ENCODE data around the gene MTHFD2.
"Not testable (repeated sequence)": the region's sequence is repeated elsewhere in the genome, so short reads cannot be mapped to it uniquely, and the experiment has no call there.

MTHFD2 gene

DNA sequence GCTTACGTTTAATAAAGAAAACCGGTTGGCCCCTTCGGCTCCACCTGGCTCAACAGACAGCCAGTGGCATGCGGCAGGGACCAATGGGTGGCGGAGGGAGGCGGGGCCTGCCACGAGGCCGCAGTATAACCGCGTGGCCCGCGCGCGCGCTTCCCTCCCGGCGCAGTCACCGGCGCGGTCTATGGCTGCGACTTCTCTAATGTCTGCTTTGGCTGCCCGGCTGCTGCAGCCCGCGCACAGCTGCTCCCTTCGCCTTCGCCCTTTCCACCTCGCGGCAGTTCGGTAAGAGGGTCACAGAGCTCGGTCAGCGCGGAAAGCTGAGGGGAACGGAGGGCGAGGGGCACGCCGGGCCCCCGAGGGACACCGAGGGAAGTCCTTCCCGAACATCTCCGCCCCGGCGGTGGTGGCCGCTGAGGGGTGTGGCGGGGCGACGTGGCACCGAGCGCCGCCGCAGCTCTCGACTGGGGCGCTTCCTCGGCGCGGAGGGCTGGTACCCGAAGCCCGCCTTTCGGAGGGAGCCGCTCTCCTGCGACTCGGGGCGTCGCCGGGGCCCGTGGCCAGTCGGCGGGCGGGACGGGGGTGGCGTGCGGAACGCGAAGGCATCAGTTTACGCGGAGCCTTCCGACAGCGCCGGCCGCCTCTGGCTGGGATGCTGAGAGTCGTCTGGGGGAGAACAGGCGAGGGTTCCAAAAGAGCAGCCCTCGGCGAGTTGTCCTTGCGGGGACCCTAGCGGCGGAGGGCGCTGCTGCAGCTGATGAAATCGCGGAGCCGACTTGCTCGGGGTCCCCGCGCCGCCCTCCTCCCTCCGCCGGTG lies at the start of gene MTHFD2:
Gene MTHFD2 (plus strand): TSS at position 155 of the 814 bp plus-strand sequence. CDS start 27 bp downstream, at position 182.
- DNase-seq, result peak; percentile 98

DNA sequence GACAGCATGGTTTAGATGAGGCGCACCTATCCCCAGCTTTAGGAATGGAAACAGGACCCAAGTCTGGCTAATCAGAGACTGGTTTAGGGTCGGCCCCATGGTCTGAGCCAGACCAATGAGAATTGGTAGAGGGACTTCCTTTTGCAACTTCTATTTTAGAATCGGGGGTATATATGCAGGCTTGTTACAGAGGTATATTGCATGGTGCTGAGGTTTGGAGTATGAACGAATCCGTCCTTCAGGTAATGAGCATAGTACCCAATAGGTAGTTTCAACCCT lies 49.2 kb upstream of the MTHFD2 start:
- no peak for DNase-seq

DNA sequence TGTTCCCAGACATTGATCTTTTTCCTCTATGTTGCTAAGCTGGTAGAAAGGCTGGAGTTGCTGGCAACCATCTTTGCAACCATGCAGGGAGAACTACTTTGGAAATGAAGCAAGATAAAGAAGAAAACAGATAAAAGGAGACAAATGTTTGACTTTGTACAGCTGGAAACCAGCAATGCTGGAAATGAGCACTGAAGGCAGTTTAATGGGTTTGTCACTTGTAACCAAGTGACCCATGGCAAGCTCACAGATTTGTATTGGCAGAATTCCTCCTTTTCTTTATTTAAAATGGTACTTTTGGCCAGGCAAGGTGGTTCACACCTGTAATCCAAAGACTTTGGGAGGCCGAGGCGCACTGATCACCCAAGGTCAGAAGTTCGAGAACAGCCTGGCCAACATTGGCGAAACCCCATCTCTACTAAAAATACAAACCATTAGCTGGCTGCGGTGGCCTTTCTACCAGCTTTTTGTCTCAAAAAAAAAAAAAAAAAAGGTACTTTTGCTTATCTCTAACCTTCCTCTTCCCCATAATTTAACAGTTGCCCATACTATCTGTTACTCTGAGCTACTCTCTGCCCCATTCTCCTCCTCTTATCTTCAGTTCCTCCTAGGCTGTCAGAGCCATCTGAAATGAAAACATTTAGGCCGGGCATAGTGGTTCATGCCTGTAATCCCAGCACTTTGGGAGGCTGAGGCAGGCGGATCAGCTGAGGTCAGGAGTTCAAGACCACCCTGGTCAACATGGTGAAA lies 48.7 kb upstream of the MTHFD2 start:
- no peak for DNase-seq

DNA sequence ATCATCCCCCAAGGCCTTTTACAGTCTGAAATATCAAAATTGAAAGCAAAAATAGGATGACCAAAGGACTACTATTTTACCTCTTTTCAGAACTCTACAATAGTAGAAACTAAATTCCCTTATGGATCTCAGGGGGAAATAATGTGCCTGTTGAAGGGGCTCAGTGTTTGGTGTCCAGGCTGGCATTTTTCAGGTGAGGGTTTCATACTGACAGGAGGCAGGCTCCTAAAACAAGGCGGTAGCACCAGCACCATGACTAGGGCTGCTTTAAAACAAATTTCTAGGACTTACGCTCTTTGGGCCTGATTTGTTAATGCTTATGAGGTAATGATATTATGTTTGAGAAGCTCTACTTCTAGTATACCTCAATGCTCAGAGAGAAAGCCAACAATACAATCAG lies 45.5 kb upstream of the MTHFD2 start:
- DNase-seq, result no peak

DNA sequence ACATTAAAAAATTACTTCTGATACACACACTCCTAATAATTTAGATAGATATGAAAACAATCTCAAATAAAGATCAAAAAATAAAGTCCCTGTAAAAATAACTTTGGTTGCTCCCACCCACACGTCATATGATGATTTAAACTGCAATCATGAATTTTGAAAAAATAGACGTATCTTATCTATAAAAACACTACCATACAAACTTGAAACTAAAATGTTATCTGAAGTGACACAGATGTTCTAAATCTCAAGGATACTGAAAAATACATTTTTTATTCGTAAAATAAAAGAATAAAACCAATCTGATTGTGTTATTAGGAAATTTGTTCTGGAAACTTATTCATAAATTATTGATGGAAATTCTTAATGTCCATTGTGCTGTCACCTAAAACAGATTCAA lies 42.6 kb upstream of the MTHFD2 start:
- no peak for DNase-seq

DNA sequence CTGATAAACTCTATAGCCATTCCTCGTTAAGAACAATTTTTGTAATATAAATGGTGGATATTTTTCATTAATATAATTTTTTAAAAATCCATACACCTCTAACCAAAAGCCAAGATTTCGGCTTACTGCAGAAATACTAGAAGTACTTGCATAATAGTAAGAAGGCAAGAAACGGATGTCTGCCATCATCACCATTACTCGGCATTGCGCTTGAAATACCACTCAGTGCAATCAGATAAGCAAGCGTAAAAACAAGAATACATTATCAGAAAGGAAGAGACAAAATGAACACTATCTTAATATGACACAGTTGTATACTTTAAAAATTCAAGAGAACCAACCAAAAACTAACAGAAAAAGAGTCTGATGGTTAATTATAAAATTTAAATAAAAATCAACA lies 35.5 kb upstream of the MTHFD2 start:
- no peak for DNase-seq

DNA sequence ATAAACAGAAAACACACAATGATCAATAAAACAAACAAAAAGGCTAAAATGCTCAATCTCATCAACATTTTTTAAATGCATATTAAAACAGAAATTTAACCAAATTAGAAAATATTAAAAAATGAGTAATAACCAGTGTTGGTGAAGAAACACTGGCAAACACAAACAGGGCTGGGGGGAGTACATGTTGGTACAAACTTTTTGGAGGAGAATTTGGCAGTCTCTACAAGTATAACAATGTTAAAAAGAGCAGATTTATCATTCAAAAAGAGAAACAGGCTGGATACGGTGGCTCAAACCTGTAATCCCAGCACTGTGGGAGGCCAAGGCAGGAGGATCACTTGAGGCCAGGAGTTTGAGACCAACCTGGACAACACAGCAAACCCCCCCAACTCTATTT lies 33.7 kb upstream of the MTHFD2 start:
- no peak for DNase-seq

DNA sequence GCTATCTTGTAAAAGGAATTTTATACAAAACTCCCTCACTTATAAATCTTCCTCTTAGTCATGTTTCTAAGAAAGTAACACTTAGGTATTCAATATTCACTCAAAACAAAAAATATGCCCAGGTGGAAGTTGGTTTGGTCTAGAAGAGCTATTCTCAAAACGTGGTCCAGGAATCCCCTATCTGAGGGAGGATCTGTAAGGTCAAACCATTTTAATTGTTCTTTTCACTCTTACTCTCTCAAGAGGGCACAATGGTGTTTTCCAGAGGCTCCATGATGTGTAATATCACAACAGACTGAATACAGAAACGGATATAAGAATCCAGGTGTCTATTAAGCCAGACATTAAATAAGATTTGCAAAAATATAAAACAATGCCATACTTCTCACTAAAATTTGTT lies 29.7 kb upstream of the MTHFD2 start:
- DNase-seq, result no peak

DNA sequence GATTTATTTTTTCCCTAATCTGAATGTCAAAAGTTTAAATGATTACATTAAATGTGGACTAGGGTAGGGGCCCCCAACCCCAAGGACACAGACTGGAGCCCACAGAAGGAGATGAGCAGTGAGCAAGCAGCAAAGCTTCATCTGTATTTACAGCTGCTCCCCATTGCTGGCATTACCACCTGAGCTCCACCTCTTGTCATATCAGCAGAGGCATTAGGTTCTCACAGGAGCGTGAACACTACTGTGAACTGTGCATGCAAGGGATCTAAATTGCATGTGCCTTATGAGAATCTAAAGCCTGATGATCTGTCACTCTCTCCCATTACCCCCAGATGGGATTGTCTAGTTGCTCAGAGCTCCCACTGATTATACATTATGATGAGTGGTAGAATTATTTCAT lies 23.5 kb upstream of the MTHFD2 start:
- DNase-seq, result no peak

DNA sequence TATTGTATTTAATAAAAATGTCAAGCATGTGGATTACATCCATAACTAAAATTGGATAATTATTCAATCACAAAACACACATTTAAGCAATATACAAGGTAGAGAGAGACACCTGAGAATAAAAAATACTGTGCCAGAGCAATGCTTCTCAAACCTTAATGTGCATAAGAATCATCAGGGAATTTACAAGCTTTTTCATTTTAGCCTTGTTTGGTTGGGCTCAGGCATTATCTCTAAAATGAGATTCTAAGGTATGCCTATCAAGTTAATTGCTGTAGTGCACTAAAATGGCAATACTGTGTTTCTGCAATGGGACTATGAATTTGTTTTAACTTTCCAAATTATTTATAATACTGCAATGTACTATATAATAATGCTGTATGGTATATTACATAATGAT lies 20.7 kb upstream of the MTHFD2 start:
- DNase-seq, result no peak

DNA sequence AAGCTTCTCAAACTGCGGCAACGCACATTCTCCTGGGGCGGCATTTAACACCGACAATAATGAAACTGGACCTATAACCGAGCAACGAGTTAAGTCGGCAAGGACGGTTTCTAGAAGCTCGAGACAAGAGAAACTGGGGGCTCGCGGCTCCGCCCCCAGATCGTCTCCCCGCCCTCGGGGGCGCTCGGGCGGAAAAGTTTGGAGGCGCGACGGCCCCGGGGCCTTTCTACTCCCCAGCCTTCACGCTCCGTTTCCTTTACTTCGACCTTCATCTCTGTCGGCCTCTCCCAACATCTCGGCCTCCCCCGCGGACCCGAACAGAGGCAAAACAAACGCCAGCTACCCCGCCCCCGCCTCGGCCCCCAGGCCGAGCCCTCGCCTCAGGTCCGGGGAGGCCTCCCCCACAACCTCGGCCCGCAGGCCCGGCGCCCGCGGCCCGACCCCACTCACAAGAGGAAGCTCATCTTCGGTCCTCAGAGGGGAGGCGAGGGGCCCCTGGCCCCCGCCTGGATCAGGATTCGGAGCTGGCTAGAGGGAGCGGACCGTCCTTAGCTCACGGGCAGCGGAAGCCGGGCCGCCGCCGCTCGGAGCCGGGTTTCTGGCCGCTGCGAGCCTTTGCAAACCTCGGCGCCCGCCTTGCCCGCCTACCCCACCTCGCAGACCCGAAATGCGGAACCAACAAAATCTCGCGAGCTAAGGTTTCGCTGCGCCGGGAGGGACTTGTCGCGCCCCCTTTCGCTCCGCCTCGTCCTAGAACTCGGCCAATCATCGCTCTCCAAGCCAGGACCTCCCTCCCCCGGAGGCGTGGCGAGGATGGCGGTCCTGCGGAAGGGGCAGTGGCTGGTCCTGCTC lies 20.0 kb upstream of the MTHFD2 start, which contains the start of gene MOB1A:
Gene MOB1A (minus strand): TSS at position 669 of the 852 bp plus-strand sequence. CDS start 205 bp downstream, at position 464.
- peak; percentile 94 for DNase-seq

DNA sequence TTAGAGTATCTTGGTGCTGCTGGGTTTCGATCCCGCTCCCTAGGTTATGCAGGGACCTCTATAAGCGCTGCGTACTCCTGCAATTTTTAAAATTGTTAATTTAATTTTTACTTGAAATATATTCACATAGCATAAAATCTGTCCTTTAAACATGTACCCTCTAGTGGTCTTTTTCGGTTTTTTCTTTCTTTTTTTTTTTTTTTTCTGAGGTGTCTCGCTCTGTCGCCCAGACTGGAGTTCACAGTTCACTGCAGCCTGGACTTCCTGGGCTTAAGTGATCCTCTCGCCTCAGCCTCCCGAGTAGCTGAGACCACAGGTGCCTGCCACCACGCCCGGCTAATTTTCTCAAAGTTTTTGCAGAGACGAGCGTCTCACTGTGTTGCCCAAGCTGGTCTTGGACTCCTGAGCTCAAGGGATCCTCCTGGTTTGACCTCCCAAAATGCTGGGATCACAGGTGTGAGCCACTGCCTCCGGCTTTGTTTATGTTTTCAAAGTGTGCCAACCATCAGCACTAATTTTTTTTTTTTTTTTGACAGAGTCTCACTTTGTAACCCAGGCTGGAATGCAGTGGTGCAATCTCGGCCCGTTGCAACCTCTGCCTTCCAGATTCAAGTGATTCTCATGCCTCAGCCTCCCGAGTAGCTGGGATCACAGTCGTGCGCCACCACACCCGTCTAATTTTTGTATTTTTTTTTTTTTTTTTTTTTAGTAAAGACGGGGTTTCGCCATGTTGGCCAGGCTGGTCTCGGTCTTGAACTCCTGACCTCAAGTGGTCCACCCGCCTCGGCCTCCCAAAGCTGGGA lies 19.2 kb upstream of the MTHFD2 start:
- DNase-seq, result no peak

DNA sequence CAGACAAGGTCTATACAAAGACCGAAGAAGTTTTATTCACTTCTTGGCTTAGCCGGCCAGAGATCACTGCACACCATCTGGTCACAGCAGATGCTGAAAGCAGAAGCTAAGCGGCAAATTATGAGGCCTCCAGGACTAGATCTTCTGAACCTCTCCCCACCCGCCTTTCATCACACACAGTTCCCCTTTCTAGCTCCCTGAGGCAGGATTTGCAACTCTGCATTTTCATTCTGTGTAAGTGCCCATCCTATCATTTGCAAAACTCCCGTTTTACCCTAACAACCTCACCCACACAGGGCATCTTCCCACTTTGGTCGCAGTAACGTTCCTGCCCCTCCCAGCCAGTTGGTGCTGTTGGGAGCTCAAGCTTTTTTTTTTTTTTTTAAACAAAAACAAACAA lies 16.7 kb upstream of the MTHFD2 start:
- DNase-seq, result peak; percentile 96

DNA sequence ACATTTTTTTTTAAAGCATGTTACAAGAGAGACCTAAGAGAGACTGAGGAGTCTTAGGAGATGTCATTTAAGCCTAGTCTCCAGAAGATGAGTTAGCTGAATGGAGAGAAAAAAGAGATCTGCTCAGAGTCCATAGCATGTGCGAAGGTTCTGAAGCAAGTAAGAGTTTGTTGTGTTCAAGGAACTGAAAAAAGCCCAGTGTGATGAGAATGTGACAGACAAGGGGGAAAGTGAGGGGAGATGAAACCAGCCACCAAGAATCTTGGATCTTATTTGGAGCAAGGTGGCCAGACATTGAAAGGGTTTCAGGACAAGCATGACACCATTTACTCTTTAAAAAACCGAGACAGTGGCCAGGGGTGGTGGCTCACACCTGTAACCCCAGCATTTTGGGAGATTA lies 14.5 kb upstream of the MTHFD2 start:
- no peak for DNase-seq

DNA sequence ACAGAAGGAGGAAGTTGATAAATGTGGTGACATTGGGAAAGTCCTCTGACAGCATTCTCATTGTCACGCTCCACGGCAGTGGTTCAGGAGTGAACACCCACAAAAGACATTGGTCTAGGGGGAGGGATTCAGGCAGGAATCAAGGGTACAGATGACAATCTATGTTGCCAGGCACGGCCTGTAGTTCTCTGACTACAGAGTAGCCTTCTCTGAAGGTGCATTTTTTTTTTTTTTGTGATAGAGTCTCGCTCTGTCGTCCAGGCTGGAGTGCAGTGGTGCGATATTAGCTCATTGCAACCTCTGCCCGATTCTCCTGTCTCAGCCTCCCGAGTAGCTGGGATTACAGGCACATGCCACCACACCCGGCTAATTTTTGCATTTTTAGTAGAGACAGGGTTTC lies 12.4 kb upstream of the MTHFD2 start:
- no peak for DNase-seq

DNA sequence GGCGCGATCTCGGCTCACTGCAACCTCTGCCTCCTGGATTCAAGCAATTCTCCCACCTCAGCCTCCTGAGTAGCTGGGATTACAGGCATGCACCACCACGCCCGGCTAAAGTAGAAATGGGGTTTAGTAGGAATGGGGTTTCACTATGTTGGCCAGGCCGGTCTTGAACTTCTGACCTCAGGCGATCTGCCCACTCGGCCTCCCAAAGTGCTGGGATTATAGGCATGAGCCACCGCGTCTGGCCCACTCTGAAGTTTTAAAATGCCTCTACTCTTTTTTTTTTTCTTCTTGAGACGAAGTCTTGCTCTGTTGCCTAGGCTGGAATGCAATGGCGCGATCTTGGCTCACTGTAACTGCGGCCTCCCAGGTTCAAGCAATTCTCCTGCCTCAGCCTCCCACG lies 11.7 kb upstream of the MTHFD2 start:
- not testable (repeated sequence) for DNase-seq

DNA sequence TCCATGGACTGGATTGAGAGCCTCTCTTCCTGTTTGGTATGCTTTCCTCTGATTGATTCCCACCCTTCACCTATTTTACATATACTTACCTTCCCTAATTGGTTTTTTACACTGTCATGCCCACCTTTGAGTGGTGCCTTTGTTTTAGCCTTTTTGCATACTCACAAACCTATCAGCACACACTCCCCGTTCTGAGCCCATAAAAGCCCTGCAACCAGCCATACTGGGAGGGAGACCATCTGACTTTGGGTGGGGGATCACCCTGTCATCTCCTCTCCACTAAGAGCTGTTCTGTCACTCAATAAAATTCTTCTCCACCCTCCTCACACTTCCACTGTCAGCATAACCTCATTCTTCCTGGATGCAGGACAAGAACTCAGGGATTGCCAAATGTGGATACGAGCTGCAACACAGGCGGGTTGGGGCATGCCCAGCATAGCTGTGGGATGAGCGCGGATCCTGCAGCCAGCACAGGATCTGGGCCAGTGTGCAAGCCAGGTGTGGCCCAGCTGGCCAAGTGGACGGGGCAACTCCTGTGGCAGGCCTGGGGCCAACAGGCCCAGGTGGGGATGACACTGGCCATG lies 10.3 kb upstream of the MTHFD2 start:
- DNase-seq, result peak; percentile 51

DNA sequence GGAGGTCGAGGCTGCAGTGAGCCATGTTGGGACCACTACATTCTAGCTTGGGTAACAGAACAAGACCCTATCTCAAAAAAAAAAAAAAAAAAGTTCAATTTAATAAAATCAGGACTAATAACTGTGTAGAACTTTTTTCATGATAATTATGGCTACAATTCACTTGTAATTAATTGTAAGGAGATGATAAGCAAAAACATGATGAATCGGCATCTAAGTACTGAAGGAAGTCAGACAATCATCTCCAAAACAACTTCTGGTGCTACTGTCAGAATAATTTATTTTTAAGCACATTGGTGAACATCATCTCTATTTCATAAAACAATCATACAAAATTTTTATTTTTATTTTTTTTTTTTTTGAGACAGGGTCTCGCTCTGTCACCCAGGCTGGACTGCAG lies 9.7 kb upstream of the MTHFD2 start:
- DNase-seq, result no peak

DNA sequence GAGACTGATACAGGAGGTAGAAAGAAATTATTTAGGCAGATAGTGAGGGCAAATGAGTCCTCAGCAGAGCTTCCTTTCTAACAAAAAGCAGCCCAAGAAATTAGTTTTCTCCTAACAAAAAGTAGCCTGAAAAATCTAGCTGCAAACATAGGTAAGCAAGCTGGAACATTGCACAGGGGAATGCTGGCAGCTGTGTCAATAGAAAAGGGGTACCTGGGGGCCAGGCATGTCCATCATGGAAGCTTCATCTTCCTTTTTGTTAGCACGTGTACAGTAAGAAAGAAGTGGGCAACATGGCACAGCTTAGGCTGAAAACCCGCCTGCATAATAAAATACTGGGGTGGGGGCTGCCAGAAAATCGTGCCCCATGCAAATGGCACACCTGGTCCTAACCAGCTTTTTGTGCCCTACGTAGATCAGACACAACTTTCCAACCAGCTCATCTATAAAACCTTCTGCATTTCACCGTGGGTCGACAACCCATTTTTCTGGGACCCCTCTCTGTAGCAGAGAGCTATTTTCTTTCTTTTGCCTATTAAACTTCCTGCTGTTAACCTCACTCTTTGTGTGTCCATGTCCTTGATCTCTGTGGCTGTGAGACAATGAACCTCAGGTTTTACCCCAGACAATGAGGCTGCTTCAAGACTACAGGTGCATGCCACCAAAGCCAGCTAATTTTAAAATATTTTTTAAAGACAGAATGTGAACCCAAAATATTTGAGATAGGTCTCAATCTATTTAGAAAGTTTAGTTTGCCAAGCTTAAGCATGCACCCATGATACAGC lies 6.6 kb upstream of the MTHFD2 start:
- no peak for DNase-seq

DNA sequence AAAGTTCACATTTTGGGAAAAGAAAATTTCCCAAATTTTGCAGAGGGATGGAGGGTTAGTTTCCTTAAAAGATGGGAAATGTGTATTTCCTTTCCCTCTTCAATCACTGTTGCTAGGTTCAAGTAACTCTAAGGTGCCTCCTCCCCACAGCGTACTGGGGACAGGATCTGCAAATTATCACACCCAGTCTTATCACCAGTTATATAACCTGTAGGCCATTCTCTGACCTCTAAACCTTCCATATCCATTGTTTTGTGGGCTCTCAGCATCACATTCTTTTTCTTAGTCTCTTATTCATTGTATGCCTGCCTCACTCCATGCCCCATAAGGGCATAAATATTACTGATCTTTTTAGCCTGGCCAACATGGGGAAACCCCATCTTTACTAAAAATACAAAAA lies 3.6 kb upstream of the MTHFD2 start:
- DNase-seq, result no peak

DNA sequence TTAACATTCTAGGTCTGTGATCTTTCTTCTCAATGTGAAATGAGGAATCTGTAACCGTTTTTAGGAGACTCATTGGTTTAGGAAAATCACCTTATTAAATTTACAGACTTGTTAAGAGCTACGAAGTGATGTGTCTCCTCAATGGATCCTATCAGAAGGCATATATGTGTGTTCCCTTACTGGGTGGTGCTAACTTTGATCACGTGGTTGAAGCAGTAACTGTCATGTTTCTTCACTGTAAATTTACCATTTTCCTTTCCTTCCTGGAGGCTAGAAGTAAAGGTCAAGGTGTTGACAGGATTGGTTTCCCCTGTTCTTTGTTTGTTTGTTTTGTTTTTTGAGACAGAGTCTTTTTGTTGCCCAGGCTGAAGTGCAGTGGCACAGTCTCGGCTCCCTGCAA lies 1.4 kb upstream of the MTHFD2 start:
- DNase-seq, result no peak
